ENCODE data around the gene MPC2.
"Not testable (repeated sequence)": the region's sequence is repeated elsewhere in the genome, so short reads cannot be mapped to it uniquely, and the experiment has no call there.

The MPC2 gene

GRCh38 chr1:167871331-167871730 lies 65.5 kb downstream of the MPC2 start:
- Histone ChIP-seq H3K4me2 (ENCODE audit: insufficient read depth, low read length) (no peak overlapping the region), H3K4me3 (ENCODE audit: low read depth in 1 of 2, low read length in 2 of 2) (no peak overlapping the region), H3K27ac (ENCODE audit: low read length) (no peak overlapping the region), H2AFZ (ENCODE audit: low read depth, low read length) (no peak overlapping the region), H3K9me3 (ENCODE audit: insufficient read depth, low read length, severe bottlenecking) (no peaks in the 10 kb centered on the region), H3K9ac (ENCODE audit: low read depth, low read length) (no peak overlapping the region), H3K4me1 (ENCODE audit: insufficient read depth, low read length) (no peaks in the 10 kb centered on the region), H3K27me3 (ENCODE audit: insufficient read depth, low read length, poor library complexity) (no peaks in the 10 kb centered on the region), H3K36me3 (ENCODE audit: insufficient read depth, low read length) (no peaks in the 10 kb centered on the region), H4K20me1 (ENCODE audit: insufficient read depth, low read length) (no peaks in the 10 kb centered on the region), H3K79me2 (ENCODE audit: insufficient read depth, low read length) (no peaks in the 10 kb centered on the region)
- no peak for TF ChIP-seq CTCF (IDR thresholded peaks at IDR 0.05; ENCODE audit: borderline replicate concordance, extremely low read depth, low read length, poor library complexity, severe bottlenecking)
- no peak for TF ChIP-seq EZH2 (IDR thresholded peaks at IDR 0.05; ENCODE audit: borderline replicate concordance, low read depth, low read length, severe bottlenecking)
- DNase-seq (no peak), ATAC-seq (ENCODE audit: insufficient read depth, low read depth) (no peak)

GRCh38 chr1:167869157-167870001 lies 67.5 kb downstream of the MPC2 start:
- not testable (repeated sequence) for DNase-seq; H3K9ac ChIP-seq (ENCODE audit: low read depth, low read length); H3K36me3 ChIP-seq (ENCODE audit: insufficient read depth, low read length); H3K79me2 ChIP-seq (ENCODE audit: insufficient read depth, low read length); H3K4me2 ChIP-seq (ENCODE audit: insufficient read depth, low read length); H3K4me3 ChIP-seq (ENCODE audit: low read depth in 1 of 2, low read length in 2 of 2); H3K9me3 ChIP-seq (ENCODE audit: insufficient read depth, low read length, severe bottlenecking); ATAC-seq (ENCODE audit: insufficient read depth, low read depth); H3K4me1 ChIP-seq (ENCODE audit: insufficient read depth, low read length); H3K27ac ChIP-seq (ENCODE audit: low read length); H3K27me3 ChIP-seq (ENCODE audit: insufficient read depth, low read length, poor library complexity); H4K20me1 ChIP-seq (ENCODE audit: insufficient read depth, low read length); H2AFZ ChIP-seq (ENCODE audit: low read depth, low read length)

GRCh38 chr1:167866739-167867414 lies 70.0 kb downstream of the MPC2 start:
- H3K79me2 ChIP-seq (ENCODE audit: insufficient read depth, low read length); H3K27me3 ChIP-seq (ENCODE audit: insufficient read depth, low read length, poor library complexity); H3K9ac ChIP-seq (ENCODE audit: low read depth, low read length); ATAC-seq (ENCODE audit: insufficient read depth, low read depth); DNase-seq; H3K9me3 ChIP-seq (ENCODE audit: insufficient read depth, low read length, severe bottlenecking); H3K36me3 ChIP-seq (ENCODE audit: insufficient read depth, low read length); H3K4me2 ChIP-seq (ENCODE audit: insufficient read depth, low read length); H4K20me1 ChIP-seq (ENCODE audit: insufficient read depth, low read length); H3K27ac ChIP-seq (ENCODE audit: low read length); H3K4me3 ChIP-seq (ENCODE audit: low read depth in 1 of 2, low read length in 2 of 2); H2AFZ ChIP-seq (ENCODE audit: low read depth, low read length); H3K4me1 ChIP-seq (ENCODE audit: insufficient read depth, low read length): not testable (repeated sequence)

All from DND-41 (cell line).